GM23248 (cell line): ENCODE results near the gene ADCY10. TPM values are rescaled to one million over a fixed set of nuclear protein-coding genes. Genes with fewer than 3 reads are reported as not detected.
A peak's percentile ranks its signal among the peaks of the same experiment; 100 is the strongest.

ENCODE experiments used
- DNase-seq: peaks from one replicate; pipeline ENCODE4 v3.0.0-alpha.2; 2015
- H2AFZ ChIP-seq: fragments of 200-600 bp; sonication (generic); 2 replicates; pipeline ENCODE4 v1.6.1; 2016; ENCODE audit warnings: antibody characterized with exemption
- H3F3A ChIP-seq: fragments of 200-600 bp; sonication (generic); 2 replicates; pipeline ENCODE4 v1.6.1; 2016; ENCODE audit warnings: mild to moderate bottlenecking, antibody characterized with exemption, mixed run types; ENCODE audit not compliant: insufficient read depth
- H3K27ac ChIP-seq: fragments of 200-600 bp; sonication (generic); 2 replicates; pipeline ENCODE4 v1.5.1; 2016; ENCODE audit warnings: mild to moderate bottlenecking
- H3K27me3 ChIP-seq: fragments of 200-600 bp; sonication (generic); replicated peaks from 2 replicates; pipeline ENCODE4 v1.6.1; 2016; ENCODE audit warnings: mild to moderate bottlenecking; ENCODE audit not compliant: insufficient read depth
- H3K36me3 ChIP-seq: fragments of 200-600 bp; sonication (generic); 2 replicates; pipeline ENCODE4 v1.6.1; 2016; ENCODE audit warnings: low read depth, mild to moderate bottlenecking
- H3K4me1 ChIP-seq: fragments of 200-600 bp; sonication (generic); 2 replicates; pipeline ENCODE4 v1.6.1; 2016; ENCODE audit warnings: mild to moderate bottlenecking; ENCODE audit not compliant: insufficient read depth
- H3K4me2 ChIP-seq: fragments of 200-600 bp; sonication (generic); one replicate; pipeline ENCODE4 v1.6.1; 2016; ENCODE audit warnings: mild to moderate bottlenecking; ENCODE audit not compliant: unreplicated experiment
- H3K4me3 ChIP-seq: fragments of 200-600 bp; sonication (generic); 2 replicates; pipeline ENCODE4 v1.5.1; 2016; ENCODE audit warnings: mild to moderate bottlenecking
- H3K79me2 ChIP-seq: fragments of 200-600 bp; sonication (generic); 2 replicates; pipeline ENCODE4 v1.6.1; 2016; ENCODE audit warnings: mild to moderate bottlenecking; ENCODE audit not compliant: insufficient read depth
- H3K9ac ChIP-seq: fragments of 200-600 bp; sonication (generic); 2 replicates; pipeline ENCODE4 v1.6.1; 2016; ENCODE audit warnings: mild to moderate bottlenecking
- H3K9me2 ChIP-seq: fragments of 200-600 bp; sonication (generic); 2 replicates; pipeline ENCODE4 v1.6.1; 2016; ENCODE audit warnings: mixed run types, mild to moderate bottlenecking, moderate library complexity; ENCODE audit not compliant: insufficient read depth
- H3K9me3 ChIP-seq: fragments of 200-600 bp; sonication (generic); one replicate; pipeline ENCODE4 v1.6.1; 2017; ENCODE audit warnings: low read depth
- H4K20me1 ChIP-seq: fragments of 200-600 bp; sonication (generic); 2 replicates; pipeline ENCODE4 v1.6.0; 2016; ENCODE audit not compliant: insufficient read depth
- EZH2 ChIP-seq: fragments of 200-600 bp; sonication (generic); IDR thresholded peaks from 2 replicates; pipeline ENCODE4 v1.6.1; 2018; ENCODE audit warnings: antibody characterized with exemption, mild to moderate bottlenecking; ENCODE audit not compliant: insufficient read depth, poor library complexity, severe bottlenecking
- EZH2phosphoT487 ChIP-seq: fragments of 200-600 bp; sonication (generic); IDR thresholded peaks from 2 replicates; pipeline ENCODE4 v1.6.1; 2018; ENCODE audit warnings: antibody characterized with exemption, moderate library complexity, mild to moderate bottlenecking, low read depth; ENCODE audit not compliant: insufficient read depth
- WGBS, 2 experiments: methylation state at CpG; one replicate each; pipeline ENCODE4 v1.1.6; 2015 to 2017; ENCODE audit warnings: low lambda C conversion rate in 2 of 2, low coverage in 1 of 2; ENCODE audit errors: missing lambda C conversion rate in 2 of 2; 5-methylcytosine and 5-hydroxymethylcytosine counted together
- in situ Hi-C: fragments of 300-500 bp; cut with MboI; formaldehyde crosslinking; loops from 2 replicates; pipeline ENCODE4 v1.15.0; 2020
- polyA plus RNA-seq: library from polyadenylated mRNA; unstranded; fragments of >200 nt; fragmentation: Nextera tagmentation; extraction: Ambion mirVana; gene quantifications from 2 replicates; pipeline ENCODE4 v1.2.1, GENCODE V29; 2016
- total RNA-seq: library from RNA; depleted of rRNA; stranded (reverse); fragments of >200 nt; shearing (Covaris generic); gene quantifications from 2 replicates; pipeline ENCODE4 v1.2.3, GENCODE V29; 2014

ADCY10 gene
- total and polyA plus RNA-seq, 2 experiments from 2014 or later: 0.11 TPM

GRCh38 chr1:167904652-167905130, 9.2 kb downstream of the ADCY10 start:
- in situ Hi-C loops: no loop called here
- peak; percentile 75 for DNase-seq
- no peaks in the 10 kb centered on the region for H3K9me2 ChIP-seq

GRCh38 chr1:167900907-167901306, 13.0 kb downstream of the ADCY10 start:
- H3F3A ChIP-seq: peaks cover 7% of the 10 kb centered on the region; the same call in 1 of the 2 replicates
- no peaks in the 10 kb centered on the region for H3K9me2 ChIP-seq
- no peak for DNase-seq
- WGBS, 2 experiments: 89% methylated on average over 4 of the region's 4 CpGs
- H3K27ac ChIP-seq: no peak overlapping the region
- H3K79me2 ChIP-seq: no peaks in the 10 kb centered on the region
- no peak overlapping the region for H3K4me3 ChIP-seq
- in situ Hi-C loops: no loop called here
- no peak overlapping the region for H2AFZ ChIP-seq
- no peaks in the 10 kb centered on the region for H3K9me3 ChIP-seq
- TF ChIP-seq EZH2: no peak
- TF ChIP-seq EZH2phosphoT487: no peak
- H3K4me2 ChIP-seq: no peak overlapping the region
- H3K4me1 ChIP-seq: peaks cover 17% of the 10 kb centered on the region
- H3K27me3 ChIP-seq: no peaks in the 10 kb centered on the region
- no peaks in the 10 kb centered on the region for H4K20me1 ChIP-seq
- no peak overlapping the region for H3K9ac ChIP-seq
- H3K36me3 ChIP-seq: no peaks in the 10 kb centered on the region

More at GRCh38 chr1:167904652-167905130, 9.2 kb downstream of the ADCY10 start:
- Histone ChIP-seq H3K9ac (no peak overlapping the region), H3F3A (peaks cover 7% of the 10 kb centered on the region; the same call in 1 of the 2 replicates), H3K9me3 (no peaks in the 10 kb centered on the region), H3K79me2 (no peaks in the 10 kb centered on the region), H3K27me3 (no peaks in the 10 kb centered on the region), H3K4me3 (no peak overlapping the region), H3K27ac (peak overlapping the region; percentile 36), H4K20me1 (no peaks in the 10 kb centered on the region), H3K36me3 (no peaks in the 10 kb centered on the region), H3K4me1 (peaks cover 14% of the 10 kb centered on the region), H2AFZ (no peak overlapping the region), H3K4me2 (peak overlapping the region; percentile 18)
- no peak for TF ChIP-seq EZH2
- 50 to 61% methylated on average over 4 of the region's 4 CpGs for WGBS, 2 experiments

GRCh38 chr1:167899253-167899681, 14.7 kb downstream of the ADCY10 start:
- Histone ChIP-seq H2AFZ (no peak overlapping the region), H3K36me3 (no peaks in the 10 kb centered on the region), H3K4me3 (no peak overlapping the region), H3K4me1 (peaks cover 5% of the 10 kb centered on the region; the same call in 1 of the 2 replicates), H3K9me3 (no peaks in the 10 kb centered on the region), H3K4me2 (peak overlapping the region; percentile 8), H3K27me3 (no peaks in the 10 kb centered on the region), H3F3A (no peaks in the 10 kb centered on the region), H3K27ac (no peak overlapping the region), H3K9me2 (no peaks in the 10 kb centered on the region), H3K9ac (no peak overlapping the region), H4K20me1 (no peaks in the 10 kb centered on the region), H3K79me2 (no peaks in the 10 kb centered on the region)
- in situ Hi-C loops: no loop called here
- peak; percentile 70 for DNase-seq
- no peak for TF ChIP-seq EZH2
- TF ChIP-seq EZH2phosphoT487: no peak
- WGBS, 2 experiments: 26 to 32% methylated on average over 4 of the region's 4 CpGs

- no peak overlapping the region for H3K4me3 ChIP-seq
- no peaks in the 10 kb centered on the region for H3K27me3 ChIP-seq
- H3K4me2 ChIP-seq: no peak overlapping the region
- H3K79me2 ChIP-seq: no peaks in the 10 kb centered on the region
- H3K9me3 ChIP-seq: no peaks in the 10 kb centered on the region
- H3K4me1 ChIP-seq: 0 out of 2 replicates have a peak, but pooled peaks cover 3% of the 10 kb centered on the region
- no peak overlapping the region for H3K9ac ChIP-seq
- H3K36me3 ChIP-seq: no peaks in the 10 kb centered on the region
- WGBS, 2 experiments: 90 to 93% methylated on average over 9 of the region's 9 CpGs
- TF ChIP-seq EZH2 (no peak), EZH2phosphoT487 (no peak)
- DNase-seq: no peak
- no peaks in the 10 kb centered on the region for H3F3A ChIP-seq
- no peak overlapping the region for H3K27ac ChIP-seq
- H3K9me2 ChIP-seq: no peaks in the 10 kb centered on the region
- in situ Hi-C loops: no loop called here
- no peak overlapping the region for H2AFZ ChIP-seq
- no peaks in the 10 kb centered on the region for H4K20me1 ChIP-seq
These were observed 15.2 kb downstream of the ADCY10 start for GRCh38 chr1:167898578-167899222.
